ENCODE results near the gene LRRC36. TPM values are rescaled to one million over a fixed set of nuclear protein-coding genes. Genes with fewer than 3 reads are reported as not detected.
A peak's percentile ranks its signal among the peaks of the same experiment; 100 is the strongest.

The LRRC36 gene
- total and polyA plus RNA-seq, 10 of the 15 experiments (the other 5 are each of a cell fraction or from before 2014, with no cell fraction given): 0.45 to 2.0 (median 0.75) TPM; not detected in 1

GRCh38 chr16:67391424-67392300 lies 65.0 kb downstream of the LRRC36 start:
- ChIA-PET RAD21 (ENCODE audit: unreplicated experiment) (no interaction called here), SMC1A (ENCODE audit: uncharacterized antibody, unreplicated experiment) (no interaction called here), POLR2A (no interaction called here), CTCF (interaction anchor here (0.5 kb wide), 1 partner anchor 21 kb away, joined by 4 read pairs; no protein-coding TSS in a partner anchor)
- DNase-seq (ENCODE audit: low read depth, low spot score) (no peak), ATAC-seq (peak; percentile 18), FAIRE-seq (no peak)
- Histone ChIP-seq H3K4me3 (no peak overlapping the region), H3K27me3 (replicated peaks in 1 of 2; ENCODE audit: control insufficient read depth in 2 of 2, insufficient read depth in 2 of 2, low read length in 1 of 2) (peaks cover 6 to 17% of the 10 kb centered on the region in 2 experiments), H3K27ac (ENCODE audit: control insufficient read depth, insufficient read depth) (no peak overlapping the region), H3K4me2 (ENCODE audit: control insufficient read depth, insufficient read depth) (no peak overlapping the region), H4K20me1 (ENCODE audit: control insufficient read depth, insufficient read depth) (no peaks in the 10 kb centered on the region), H3K79me2 (ENCODE audit: control insufficient read depth, insufficient read depth, low read length) (no peaks in the 10 kb centered on the region), H3K9ac (ENCODE audit: control insufficient read depth, insufficient read depth, low read length) (no peak overlapping the region), H2AFZ (ENCODE audit: control insufficient read depth, low read depth, low read length) (no peak overlapping the region), H3K4me1 (ENCODE audit: control insufficient read depth, insufficient read depth, low read length) (no peaks in the 10 kb centered on the region), H3K36me3 (ENCODE audit: control insufficient read depth in 2 of 2, insufficient read depth in 2 of 2, low read length in 1 of 2) (no peaks in the 10 kb centered on the region), H3K9me3 (replicated peaks; ENCODE audit: control insufficient read depth, insufficient read depth, low read length) (no peaks in the 10 kb centered on the region)
- intact Hi-C loops (cut with micrococcal nuclease; ENCODE audit: unreplicated experiment) (no loop called here), in situ Hi-C loops (cut with MboI) (no loop called here)
- BruUV-seq (replicated peaks): no TSS peak
- TF ChIP-seq MXI1 (IDR thresholded peaks at IDR 0.05; ENCODE audit: low read depth, low read length) (no peak), NBN (IDR thresholded peaks at IDR 0.05) (no peak), ZNF687 (IDR thresholded peaks at IDR 0.05) (no peak), POU2F2 (IDR thresholded peaks at IDR 0.05; ENCODE audit: borderline replicate concordance, low read depth, low read length) (no peak), IRF4 (IDR thresholded peaks at IDR 0.05; ENCODE audit: low read depth, low read length) (no peak), ZBTB33 (IDR thresholded peaks at IDR 0.05) (no peak), CBX3 (IDR thresholded peaks at IDR 0.05; ENCODE audit: borderline replicate concordance, low read depth) (no peak), RCOR1 (conservative IDR thresholded peaks at IDR 0.05; ENCODE audit: low read depth, low read length) (no peak), SRF (IDR thresholded peaks at IDR 0.05; ENCODE audit: low read depth in 2 of 2, low read length in 2 of 2) (no peak), TBL1XR1 (IDR thresholded peaks at IDR 0.05; ENCODE audit: low read depth, low read length) (no peak), PML (IDR thresholded peaks at IDR 0.05; ENCODE audit: low read length) (no peak), E2F4 (IDR thresholded peaks at IDR 0.05; ENCODE audit: low read depth, low read length) (no peak), ATF2 (IDR thresholded peaks at IDR 0.05; ENCODE audit: low read length) (no peak), SIN3A (IDR thresholded peaks at IDR 0.05; ENCODE audit: low read depth, low read length) (no peak)
- WGBS (ENCODE audit: insufficient coverage, insufficient replicate concordance, low lambda C conversion rate, missing lambda C conversion rate): 50% methylated on average over 15 of the region's 15 CpGs
